Stimulated activated CD8-positive, alpha-beta memory T cell treated with anti-CD3 and anti-CD28 coated beads, Interleukin-15, amount 100 ng/mL, for 48 hours (primary cell): ENCODE measurements around the gene IGFBP6.

Experiments used
- DNase-seq, 2 donors: peaks; one replicate each; pipeline ENCODE4 v3.0.0-alpha.2; 2020; ENCODE audit warnings: low read depth in 2 of 2

The IGFBP6 gene

GRCh38 chr12:53120685-53121525 lies 23.4 kb downstream of the IGFBP6 start:
- DNase-seq = no peak

GRCh38 chr12:53122961-53123468 lies 25.5 kb downstream of the IGFBP6 start:
- no peak for DNase-seq

- no peak for DNase-seq
Measured at GRCh38 chr12:53123578-53124351, 26.3 kb downstream of the IGFBP6 start.

DNA sequence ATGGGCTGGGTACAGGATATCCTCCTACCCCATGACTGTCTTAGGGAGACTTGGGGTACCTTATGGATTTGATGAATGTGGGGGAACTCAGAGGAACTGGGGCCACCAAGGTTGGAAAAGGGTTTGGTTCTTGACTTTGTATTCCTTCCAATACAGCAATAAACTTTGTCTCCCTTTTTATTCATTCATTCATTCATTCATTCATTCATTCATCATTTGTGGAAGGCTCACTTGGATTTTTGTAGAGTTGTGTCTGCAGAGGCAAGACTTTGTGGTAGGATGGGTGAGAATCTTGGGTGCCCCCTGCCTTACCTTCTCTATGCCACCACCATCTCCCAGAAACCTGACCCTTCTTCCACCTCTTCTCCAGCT lies 26.9 kb downstream of the IGFBP6 start:
- DNase-seq = no peak

GRCh38 chr12:53127169-53127568 lies 29.7 kb downstream of the IGFBP6 start:
- no peak for DNase-seq

- DNase-seq = no peak
Measured at GRCh38 chr12:53128780-53129569, 31.5 kb downstream of the IGFBP6 start.

DNA sequence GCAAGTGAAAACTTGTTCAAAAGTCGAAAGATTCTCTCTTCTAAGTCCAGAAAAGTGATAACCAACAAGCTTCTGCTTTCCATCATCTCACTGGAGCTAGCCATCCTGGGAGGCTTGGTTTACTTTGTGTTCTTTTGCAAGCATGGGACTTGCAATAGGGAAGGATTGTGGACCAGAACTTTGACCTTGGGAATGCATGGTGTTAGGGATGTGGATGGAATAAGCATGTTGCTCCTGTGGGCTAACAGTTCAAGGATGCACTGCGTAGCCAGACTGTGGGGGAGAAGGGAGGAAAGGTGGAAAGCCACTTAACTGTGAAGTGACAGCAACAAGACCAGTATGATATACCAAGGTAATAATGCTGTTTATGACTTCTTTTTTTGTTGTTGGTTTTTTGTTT lies 34.4 kb downstream of the IGFBP6 start:
- no peak for DNase-seq

DNA sequence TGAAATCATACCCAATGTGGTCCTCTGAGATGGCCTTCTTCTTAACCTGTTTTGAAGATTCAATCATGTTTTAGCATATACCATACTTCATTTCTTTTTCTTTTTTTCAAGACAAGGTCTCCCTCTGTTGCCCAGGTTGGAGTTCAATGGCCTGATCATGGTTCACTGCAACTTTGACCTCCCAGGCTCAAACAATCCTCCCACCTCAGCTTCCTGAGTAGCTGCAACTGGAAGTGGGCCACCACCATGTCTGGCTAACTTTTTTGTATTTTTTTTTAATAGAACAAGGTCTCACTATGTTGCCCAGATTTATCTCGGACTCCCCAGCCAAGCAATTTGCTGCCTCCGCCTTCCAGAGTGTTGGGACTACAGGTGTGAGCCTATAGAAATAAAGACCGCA lies 36.3 kb downstream of the IGFBP6 start:
- DNase-seq = no peak

GRCh38 chr12:53143355-53143754 lies 45.9 kb downstream of the IGFBP6 start:
- no peak for DNase-seq

DNA sequence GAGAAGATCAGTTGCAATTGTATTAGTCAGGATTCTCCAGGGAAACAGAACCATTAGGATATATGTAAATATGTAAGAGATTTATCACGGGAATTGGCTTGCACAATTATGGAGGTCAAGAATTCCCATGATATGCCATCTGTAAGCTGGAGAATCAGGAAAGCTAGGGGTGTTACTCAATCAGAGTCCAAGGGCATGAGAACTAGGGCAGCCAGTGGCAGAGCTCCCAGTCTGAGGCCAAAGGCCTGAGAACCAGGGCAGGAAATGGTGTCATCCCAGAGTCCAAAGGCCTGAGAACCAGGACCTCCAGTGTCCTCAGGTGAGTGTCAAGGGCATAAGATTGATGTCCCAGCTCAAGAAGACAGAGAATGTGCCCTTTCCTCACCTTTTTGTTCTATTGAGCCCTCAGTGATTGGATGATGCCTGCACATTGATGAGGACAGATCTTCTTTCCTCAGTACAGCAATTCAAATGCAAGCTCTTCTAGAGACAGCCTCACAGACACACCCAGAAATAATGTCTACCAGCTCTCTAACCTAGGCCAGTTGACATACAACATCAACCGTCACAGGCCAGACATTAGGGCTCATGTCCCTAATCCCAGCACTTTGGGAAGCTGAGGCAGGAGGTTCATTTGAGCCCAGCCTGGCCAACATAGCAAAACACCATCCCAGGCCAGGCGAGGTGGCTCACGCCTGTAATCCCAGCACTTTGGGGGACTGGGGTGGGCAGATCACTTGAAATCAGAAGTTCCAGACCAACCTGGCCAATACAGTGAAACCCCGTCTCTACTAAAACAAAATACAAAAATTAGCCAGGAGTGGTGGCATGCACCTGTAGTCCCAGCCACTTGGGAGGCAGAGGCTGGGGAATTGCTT lies 48.2 kb downstream of the IGFBP6 start:
- DNase-seq = no peak

DNA sequence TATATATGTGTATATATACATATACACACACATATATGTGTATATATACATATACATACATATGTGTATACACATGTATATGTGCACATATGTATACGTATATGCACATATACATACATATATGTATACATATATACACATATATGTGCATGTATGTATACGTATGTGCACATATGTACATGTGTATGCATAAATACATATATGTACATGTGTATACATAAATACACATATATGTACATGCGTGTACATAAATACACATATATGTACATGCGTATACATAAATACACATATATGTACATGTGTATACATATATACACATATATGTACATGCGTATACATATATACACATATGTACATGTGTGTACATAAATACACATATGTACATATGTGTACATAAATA lies 49.7 kb downstream of the IGFBP6 start:
- no peak for DNase-seq

DNA sequence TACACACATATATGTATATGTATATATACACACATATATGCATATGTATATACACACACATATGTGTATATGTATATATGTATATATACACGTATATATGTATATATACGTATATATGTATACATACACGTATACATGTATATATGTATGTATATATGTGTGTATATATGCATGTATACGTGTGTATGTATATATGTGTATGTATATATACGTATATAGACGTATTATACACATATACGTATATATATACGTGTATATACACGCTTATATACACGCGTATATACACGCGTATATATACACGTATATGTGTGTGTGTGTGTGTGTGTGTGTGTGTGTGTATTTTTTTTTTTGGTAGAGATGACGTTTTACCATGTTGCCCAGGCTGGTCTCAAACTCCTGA lies 50.2 kb downstream of the IGFBP6 start:
- no peak for DNase-seq

DNA sequence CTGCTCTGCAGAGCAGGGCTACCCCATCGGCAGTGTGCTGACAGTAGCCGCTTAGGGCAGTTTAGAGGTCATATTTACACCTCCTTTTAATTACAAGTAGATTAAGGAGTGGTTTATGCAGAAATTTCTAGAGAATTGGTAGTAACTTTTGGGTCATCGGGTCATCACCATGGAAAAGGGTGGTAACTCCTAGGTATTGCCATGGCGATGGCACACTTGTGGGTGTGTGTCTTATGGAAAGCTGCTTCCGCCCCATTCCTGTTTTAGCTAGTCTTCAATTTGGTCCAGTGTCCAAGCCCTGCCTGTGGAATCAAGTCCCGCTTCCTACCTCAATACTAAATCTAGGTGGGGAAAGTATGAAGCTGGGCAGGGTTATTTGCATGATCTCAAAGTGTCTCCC lies 53.6 kb downstream of the IGFBP6 start:
- DNase-seq = no peak
